ENCODE results near the gene MID1. TPM values are rescaled to one million over a fixed set of nuclear protein-coding genes. Genes with fewer than 3 reads are reported as not detected.

The MID1 gene
- total RNA-seq, 1 experiment from 2014 or later = 25.7 TPM

DNA sequence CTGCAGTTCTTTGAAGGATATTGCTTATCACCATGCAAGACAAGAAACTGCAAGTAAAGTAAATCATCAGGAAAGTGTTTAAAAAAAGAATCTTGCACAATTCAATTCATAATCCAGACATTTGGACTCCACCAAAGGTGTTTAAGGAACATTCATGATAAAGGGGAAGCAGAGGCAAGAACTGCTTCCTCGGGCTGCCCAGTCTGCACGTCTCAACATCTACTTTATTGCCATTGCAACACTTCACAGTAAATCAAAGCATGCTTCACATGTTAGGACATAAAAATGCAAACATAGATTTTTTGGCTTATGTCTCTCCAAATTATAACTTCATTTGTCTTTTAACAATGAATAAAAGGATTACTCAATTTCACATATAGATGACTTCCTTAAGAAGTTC is 42.5 kb downstream of the MID1 start:
- DNase-seq (ENCODE audit: low read depth) = no peak

DNA sequence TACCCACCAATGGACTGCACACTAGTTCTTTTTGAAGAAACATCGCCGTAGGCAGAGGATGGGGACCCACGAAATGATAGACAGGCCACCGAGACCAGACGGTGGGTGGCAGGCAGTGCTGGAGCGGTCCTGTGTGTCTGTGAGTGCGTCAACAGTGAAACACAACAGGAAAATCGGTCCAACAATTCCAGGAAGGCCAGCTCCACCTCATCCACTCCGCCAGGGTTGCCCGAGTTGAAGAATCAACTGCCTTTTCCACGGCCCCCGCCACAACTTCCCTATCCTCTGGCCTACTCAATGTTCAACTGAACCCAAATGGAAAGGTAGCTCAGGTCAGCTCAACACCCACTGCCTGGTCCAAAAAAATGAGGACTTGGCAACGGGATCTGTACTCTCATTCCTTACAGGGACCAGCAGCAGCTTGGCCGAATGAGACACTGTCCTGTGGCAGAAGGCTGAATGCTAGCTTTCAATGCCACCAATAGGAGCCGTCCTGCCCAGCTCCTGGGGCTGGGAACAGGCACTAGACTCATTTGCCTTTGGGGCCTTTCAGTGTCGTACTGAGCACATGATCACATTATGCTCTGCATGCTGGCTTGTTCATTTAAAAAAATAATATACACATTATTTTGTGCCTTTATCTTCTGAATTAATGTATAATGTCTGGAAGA is 43.5 kb downstream of the MID1 start:
- no peak for DNase-seq (ENCODE audit: low read depth)

- DNase-seq (ENCODE audit: low read depth) = no peak
Observed at GRCh38 chrX:10576186-10576585, 44.2 kb downstream of the MID1 start.

DNA sequence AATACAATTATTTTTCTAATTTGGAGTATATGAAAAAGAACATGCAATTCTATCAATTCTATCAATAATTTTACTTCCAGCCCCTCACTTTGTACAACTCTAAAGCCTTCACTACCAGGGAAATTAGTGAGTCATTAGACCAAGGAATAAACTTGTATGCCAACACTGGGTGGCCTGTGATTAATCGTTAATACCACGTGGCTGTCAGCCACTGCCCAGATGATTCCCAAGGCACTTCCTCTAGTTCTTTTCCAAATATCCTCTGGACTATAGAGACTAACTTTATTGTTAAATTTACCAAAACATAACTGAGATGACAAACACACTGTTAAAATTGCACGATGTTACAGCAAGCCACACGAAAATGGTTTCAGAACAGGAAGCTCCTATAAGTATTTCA is 45.7 kb downstream of the MID1 start:
- DNase-seq (ENCODE audit: low read depth) = no peak

GRCh38 chrX:10571260-10571659 is 49.1 kb downstream of the MID1 start:
- no peak for DNase-seq (ENCODE audit: low read depth)

GRCh38 chrX:10570601-10571000 is 49.8 kb downstream of the MID1 start:
- no peak for DNase-seq (ENCODE audit: low read depth)

- peak; percentile 35 for DNase-seq (ENCODE audit: low read depth)
Observed at GRCh38 chrX:10569946-10570345, 50.4 kb downstream of the MID1 start.

DNA sequence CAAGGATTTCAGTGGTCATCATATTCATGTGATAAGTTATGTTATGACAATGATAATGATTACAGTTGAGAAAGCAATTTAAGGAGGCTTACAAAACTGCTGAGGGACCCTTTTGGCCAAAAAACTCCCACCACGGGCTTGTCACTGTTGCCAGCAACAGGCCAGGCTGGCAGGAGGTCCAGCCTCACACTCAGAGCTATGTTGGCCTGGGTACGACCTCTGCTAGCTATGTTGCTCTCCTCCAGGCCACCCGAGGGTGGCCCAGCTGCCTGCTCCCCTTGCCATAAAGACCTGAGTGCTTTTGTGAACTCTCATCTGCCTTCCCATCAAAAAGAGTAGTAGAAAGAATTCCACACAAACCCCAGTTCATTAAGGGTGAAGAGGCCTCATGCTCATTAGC is 52.0 kb downstream of the MID1 start:
- no peak for DNase-seq (ENCODE audit: low read depth)

GRCh38 chrX:10567136-10567535 is 53.2 kb downstream of the MID1 start:
- DNase-seq (ENCODE audit: low read depth) = no peak

DNA sequence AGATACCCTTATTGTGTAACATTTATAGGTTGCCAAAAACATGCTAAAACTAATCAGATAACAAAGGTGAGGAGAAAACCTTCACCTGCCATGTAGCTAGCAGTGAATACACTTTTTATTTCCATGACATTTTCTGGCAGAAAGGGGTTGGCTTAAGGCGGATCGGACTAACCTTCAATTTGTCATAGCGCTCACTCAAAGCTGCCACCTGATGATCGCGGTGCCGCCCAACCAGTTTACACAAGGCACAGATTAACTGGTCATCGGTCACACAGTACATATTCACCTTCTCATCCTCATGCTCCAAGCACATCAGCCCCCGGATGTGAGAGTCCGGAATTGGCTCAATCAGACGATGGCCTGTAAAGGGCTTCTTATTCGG is 53.7 kb downstream of the MID1 start:
- DNase-seq (ENCODE audit: low read depth) = no peak

DNA sequence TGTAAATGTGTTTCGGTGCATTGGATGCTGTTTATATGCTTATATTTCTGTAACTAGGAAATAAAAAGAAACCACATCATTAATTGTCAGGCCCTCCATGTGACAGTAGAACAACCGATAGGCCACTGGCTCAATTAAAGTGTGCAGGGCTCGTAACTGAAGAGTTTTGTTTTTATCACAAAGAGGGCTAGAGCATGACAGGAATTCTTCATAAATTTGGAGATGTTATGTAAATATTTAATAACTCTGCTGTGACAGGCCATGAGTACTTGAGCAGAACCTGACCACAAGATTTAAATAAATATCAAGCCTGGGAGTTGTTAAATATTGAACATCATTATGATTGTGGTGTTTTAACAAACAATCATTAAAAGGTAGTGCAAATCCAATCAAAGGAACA is 55.9 kb downstream of the MID1 start:
- no peak for DNase-seq (ENCODE audit: low read depth)

- no peak for DNase-seq (ENCODE audit: low read depth)
Observed at GRCh38 chrX:10557166-10557565, 63.2 kb downstream of the MID1 start.

DNA sequence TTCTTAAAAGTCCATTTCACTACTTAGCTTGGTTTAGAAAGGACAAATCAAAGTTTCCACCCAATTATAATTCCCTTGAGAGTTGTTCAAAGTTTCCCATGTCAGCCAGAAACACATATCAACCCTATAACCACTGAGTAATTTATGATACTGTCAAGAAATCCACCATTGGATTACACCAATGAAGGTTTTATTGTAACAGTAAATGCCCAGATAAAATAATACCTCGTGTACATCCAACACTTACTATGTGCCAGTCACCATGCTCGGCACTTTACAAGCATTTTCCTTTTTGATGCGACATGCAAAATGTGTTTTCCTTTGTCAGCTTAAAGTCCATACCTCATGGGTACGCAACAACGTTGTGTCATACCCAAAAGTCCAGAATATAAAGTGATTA is 64.0 kb downstream of the MID1 start:
- no peak for DNase-seq (ENCODE audit: low read depth)

GRCh38 chrX:10555846-10556245 is 64.5 kb downstream of the MID1 start:
- no peak for DNase-seq (ENCODE audit: low read depth)

DNA sequence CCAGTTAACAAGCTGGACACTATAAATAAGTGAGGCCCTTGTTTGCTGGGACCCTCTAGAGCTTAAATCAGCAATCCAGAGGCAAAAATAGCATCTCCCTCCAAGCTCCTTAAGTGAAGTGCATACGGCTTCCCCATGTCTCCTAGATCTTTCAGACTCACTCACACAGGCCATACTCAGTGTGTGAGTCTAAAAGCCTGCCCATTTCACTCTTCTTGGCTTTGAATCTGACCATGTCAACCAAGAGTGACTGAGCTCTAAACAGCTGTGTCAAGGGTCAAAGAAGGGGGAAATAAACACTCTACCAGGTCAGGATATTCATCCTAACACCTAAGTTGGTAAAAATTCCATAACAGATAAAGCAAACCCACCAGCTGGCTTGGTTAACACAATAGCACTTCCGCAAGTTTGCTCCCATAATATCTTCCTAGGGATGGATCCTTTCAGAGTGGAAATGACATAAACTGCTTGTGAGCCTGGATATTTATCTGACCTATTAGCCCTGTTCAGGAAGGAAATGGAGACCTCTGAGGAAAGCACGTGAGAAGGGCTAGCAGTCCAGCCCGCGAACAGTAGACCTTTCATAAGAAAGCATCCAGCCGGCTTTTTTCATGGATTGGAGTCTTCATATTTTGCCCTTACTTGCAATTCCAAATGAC is 65.6 kb downstream of the MID1 start:
- no peak for DNase-seq (ENCODE audit: low read depth)

DNA sequence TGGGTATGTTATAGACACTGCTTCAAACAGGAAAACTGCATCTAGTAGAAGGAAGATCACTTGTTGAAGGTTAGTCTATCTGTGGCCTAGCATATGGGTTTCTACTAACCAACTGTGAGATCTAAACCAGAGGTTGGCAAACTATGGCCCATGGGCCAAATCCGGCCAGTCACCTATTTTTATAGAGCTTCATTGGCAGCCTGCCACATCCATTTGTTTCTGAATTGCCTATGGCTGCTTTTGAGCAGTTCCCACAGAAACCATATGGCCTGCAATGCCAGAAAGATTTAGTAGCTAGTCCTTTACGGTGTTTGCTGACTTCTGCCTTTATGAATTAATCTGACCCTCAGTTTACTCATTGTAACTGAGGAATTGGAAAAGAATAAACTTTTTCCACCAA is 71.1 kb downstream of the MID1 start:
- peak; percentile 52 for DNase-seq (ENCODE audit: low read depth)

DNA sequence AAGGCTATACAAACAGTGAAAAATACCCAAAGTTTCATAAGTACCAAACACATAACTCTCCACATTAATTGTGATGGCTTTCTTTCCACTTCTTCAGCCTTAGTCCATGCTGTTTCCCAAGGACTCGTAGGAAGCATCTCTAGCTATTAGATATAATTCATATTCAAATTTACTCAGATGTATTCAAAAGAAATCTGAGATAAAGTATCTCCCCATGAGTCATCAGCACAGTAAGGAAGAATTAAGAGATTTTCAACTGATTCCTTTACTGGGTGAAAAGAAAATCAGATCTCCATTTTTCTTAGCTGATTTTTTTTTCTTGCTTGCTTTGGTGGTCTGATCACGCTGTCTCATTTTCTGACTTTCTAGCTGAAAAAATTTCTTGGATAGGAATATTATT is 71.7 kb downstream of the MID1 start:
- no peak for DNase-seq (ENCODE audit: low read depth)

DNA sequence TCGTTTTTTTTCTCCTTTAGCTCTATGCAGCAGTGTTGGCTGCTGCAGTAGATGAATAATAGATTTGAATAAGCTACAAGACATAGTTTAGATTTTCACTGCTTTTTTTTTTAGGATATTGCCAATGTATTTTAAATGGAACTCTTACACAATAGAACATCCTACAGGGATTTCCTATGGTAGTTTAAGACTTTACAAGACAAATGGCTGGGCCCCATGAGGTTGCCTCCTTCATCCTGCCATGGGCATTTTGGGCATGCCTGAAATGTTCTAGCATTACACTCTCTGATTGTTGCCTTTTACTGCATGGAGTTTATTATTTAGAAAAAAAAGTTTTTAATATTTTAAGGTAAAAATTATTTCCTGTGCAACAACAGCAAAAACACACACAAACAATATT is 74.5 kb downstream of the MID1 start:
- DNase-seq (ENCODE audit: low read depth) = no peak

- no peak for DNase-seq (ENCODE audit: low read depth)
Observed at GRCh38 chrX:10542586-10542985, 77.8 kb downstream of the MID1 start.

GRCh38 chrX:10538831-10539230 is 81.6 kb downstream of the MID1 start:
- DNase-seq (ENCODE audit: low read depth) = no peak

- no peak for DNase-seq (ENCODE audit: low read depth)
Observed at GRCh38 chrX:10537308-10537707, 83.1 kb downstream of the MID1 start.

GRCh38 chrX:10536744-10537143 is 83.6 kb downstream of the MID1 start:
- no peak for DNase-seq (ENCODE audit: low read depth)

DNA sequence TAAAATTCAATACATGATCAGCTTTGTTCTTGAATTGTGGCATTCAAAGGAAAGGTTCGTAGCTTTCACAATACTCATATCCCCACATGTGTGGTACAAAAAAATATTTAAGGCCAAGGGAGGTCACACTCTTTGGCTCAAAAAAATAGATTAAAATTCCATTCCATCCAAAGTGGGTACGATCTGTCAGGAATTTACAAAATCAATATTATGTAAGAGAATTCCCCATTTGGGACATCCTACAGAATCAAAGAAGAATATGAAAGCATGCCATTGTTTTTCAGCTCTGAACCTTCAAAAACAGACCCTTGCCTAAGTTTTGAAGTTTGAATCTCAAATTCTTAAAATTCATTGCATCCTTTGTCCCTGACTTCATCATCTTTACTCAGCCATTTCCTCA is 85.8 kb downstream of the MID1 start:
- no peak for DNase-seq (ENCODE audit: low read depth)

All from Daoy (cell line).